ENCODE measurements around the gene MXRA8. TPM values are rescaled to one million over a fixed set of nuclear protein-coding genes. Genes with fewer than 3 reads are reported as not detected.
A peak's percentile ranks its signal among the peaks of the same experiment; 100 is the strongest.

The MXRA8 gene
- total RNA-seq, 2 experiments from 2014 or later = 1.6 to 2.9 TPM

GRCh38 chr1:1395166-1395565 lies 36.8 kb upstream of the MXRA8 start:
- ChIA-PET CTCF (no interaction called here), POLR2A (no interaction called here)
- Mint-ChIP-seq H3K9me3 (no peaks in the 10 kb centered on the region), H3K36me3 (ENCODE audit: low read depth) (peaks cover 84% of the 10 kb centered on the region), H3K4me3 (peak overlapping the region; percentile 79), H3K27me3 (no peaks in the 10 kb centered on the region), H3K4me1 (ENCODE audit: low read depth) (peaks cover 37% of the 10 kb centered on the region), H3K27ac (peak overlapping the region; percentile 14)
- intact Hi-C loops (cut with DNase I, micrococcal nuclease) = loop anchor here in 1 of 2 experiments (5.0 kb wide), 1 partner anchor 123 kb away; the partner anchor contains the start of gene UBE2J2
- H3K36me3 ChIP-seq (ENCODE audit: insufficient read depth, low read length) = peaks cover 75% of the 10 kb centered on the region
- H3K4me1 ChIP-seq (ENCODE audit: insufficient read depth, low read length) = peaks cover 31% of the 10 kb centered on the region
- DNase-seq (no peak), ATAC-seq (ENCODE audit: poor library complexity) (no peak)
- H3K27me3 ChIP-seq (ENCODE audit: control insufficient read depth in 1 of 2, insufficient read depth in 2 of 2, low read length in 2 of 2) = no peaks in the 10 kb centered on the region
- no peak overlapping the region for H3K27ac ChIP-seq (ENCODE audit: low read depth in 1 of 2, low read length in 2 of 2)
- H3K4me3 ChIP-seq (ENCODE audit: low read length) = no peak overlapping the region
- H3K9me3 ChIP-seq (ENCODE audit: control insufficient read depth in 1 of 2, insufficient read depth in 1 of 2, low read length in 2 of 2) = no peaks in the 10 kb centered on the region
- no peak for TF ChIP-seq CTCF (IDR thresholded peaks at IDR 0.05)

GRCh38 chr1:1394116-1394515 lies 35.8 kb upstream of the MXRA8 start:
- CTCF ChIA-PET = no interaction called here
- Mint-ChIP-seq H3K9me3 (no peaks in the 10 kb centered on the region), H3K36me3 (ENCODE audit: low read depth) (peaks cover 84% of the 10 kb centered on the region), H3K4me1 (ENCODE audit: low read depth) (peaks cover 28% of the 10 kb centered on the region), H3K27me3 (no peaks in the 10 kb centered on the region), H3K27ac (no peak overlapping the region), H3K4me3 (no peak overlapping the region)
- intact Hi-C loops (cut with DNase I, micrococcal nuclease) = no loop called here
- POLR2A ChIA-PET = no interaction called here
- ATAC-seq (ENCODE audit: poor library complexity) (no peak), DNase-seq (no peak)
- Histone ChIP-seq H3K27ac (ENCODE audit: low read depth in 1 of 2, low read length in 2 of 2) (no peak overlapping the region), H3K4me1 (ENCODE audit: insufficient read depth, low read length) (peaks cover 23% of the 10 kb centered on the region), H3K9me3 (ENCODE audit: control insufficient read depth in 1 of 2, insufficient read depth in 1 of 2, low read length in 2 of 2) (no peaks in the 10 kb centered on the region), H3K4me3 (ENCODE audit: low read length) (no peak overlapping the region), H3K36me3 (ENCODE audit: insufficient read depth, low read length) (peaks cover 85% of the 10 kb centered on the region), H3K27me3 (ENCODE audit: control insufficient read depth in 1 of 2, insufficient read depth in 2 of 2, low read length in 2 of 2) (no peaks in the 10 kb centered on the region)
- no peak for TF ChIP-seq CTCF (IDR thresholded peaks at IDR 0.05)

GRCh38 chr1:1393428-1393827 lies 35.1 kb upstream of the MXRA8 start:
- peaks cover 27% of the 10 kb centered on the region for H3K4me1 Mint-ChIP-seq (ENCODE audit: low read depth)
- intact Hi-C loops (cut with DNase I, micrococcal nuclease) = no loop called here
- peaks cover 89% of the 10 kb centered on the region for H3K36me3 Mint-ChIP-seq (ENCODE audit: low read depth)
- Histone ChIP-seq H3K36me3 (ENCODE audit: insufficient read depth, low read length) (peaks cover 91% of the 10 kb centered on the region), H3K4me3 (ENCODE audit: low read length) (no peak overlapping the region), H3K4me1 (ENCODE audit: insufficient read depth, low read length) (peaks cover 21% of the 10 kb centered on the region), H3K27me3 (ENCODE audit: control insufficient read depth in 1 of 2, insufficient read depth in 2 of 2, low read length in 2 of 2) (no peaks in the 10 kb centered on the region), H3K9me3 (ENCODE audit: control insufficient read depth in 1 of 2, insufficient read depth in 1 of 2, low read length in 2 of 2) (no peaks in the 10 kb centered on the region), H3K27ac (ENCODE audit: low read depth in 1 of 2, low read length in 2 of 2) (no peak overlapping the region)
- CTCF ChIA-PET = interaction anchor here (1.6 kb wide), 1 partner anchor 14 kb away, joined by 3 read pairs; no protein-coding TSS in a partner anchor
- H3K27ac Mint-ChIP-seq = no peak overlapping the region
- no peak for ATAC-seq (ENCODE audit: poor library complexity)
- peak overlapping the region; percentile 7 for H3K4me3 Mint-ChIP-seq
- no peaks in the 10 kb centered on the region for H3K9me3 Mint-ChIP-seq
- no peak for TF ChIP-seq CTCF (IDR thresholded peaks at IDR 0.05)
- POLR2A ChIA-PET = no interaction called here
- DNase-seq = no peak
- no peaks in the 10 kb centered on the region for H3K27me3 Mint-ChIP-seq
